Stimulated activated CD4-positive, alpha-beta T cell treated with anti-CD3 and anti-CD28 coated beads, Interleukin-2, amount 100 ng/mL, for 24 hours (primary cell): ENCODE data around the gene UCKL1.
A peak's percentile ranks its signal among the peaks of the same experiment; 100 is the strongest.
"Not testable (repeated sequence)": the region's sequence is repeated elsewhere in the genome, so short reads cannot be mapped to it uniquely, and the experiment has no call there.

Source experiments
- DNase-seq, 2 donors: peaks; one replicate each; pipeline ENCODE4 v3.0.0-alpha.2; 2020

Gene UCKL1

DNA sequence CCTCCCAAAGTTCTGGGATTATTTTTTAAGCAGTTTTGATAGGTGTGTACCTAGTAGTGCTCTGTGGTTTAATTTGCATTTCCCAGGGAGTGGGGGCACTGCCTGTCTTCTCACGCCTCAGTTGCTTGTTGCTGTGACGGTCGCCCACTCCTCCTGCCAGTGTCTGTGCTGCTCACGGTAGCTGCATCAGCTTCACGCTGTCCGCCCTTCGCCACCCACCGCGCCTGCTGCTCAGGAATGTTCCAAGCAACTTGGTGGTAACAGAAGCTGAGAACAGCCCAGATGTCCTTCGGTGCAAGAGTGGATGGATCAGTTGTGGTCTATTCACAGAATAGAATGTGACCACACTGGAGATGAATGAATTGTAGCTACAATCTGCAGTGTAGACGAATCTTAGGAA is 38.4 kb downstream of the UCKL1 start:
- DNase-seq, result peak in 1 of 2 donors; percentile 19

DNA sequence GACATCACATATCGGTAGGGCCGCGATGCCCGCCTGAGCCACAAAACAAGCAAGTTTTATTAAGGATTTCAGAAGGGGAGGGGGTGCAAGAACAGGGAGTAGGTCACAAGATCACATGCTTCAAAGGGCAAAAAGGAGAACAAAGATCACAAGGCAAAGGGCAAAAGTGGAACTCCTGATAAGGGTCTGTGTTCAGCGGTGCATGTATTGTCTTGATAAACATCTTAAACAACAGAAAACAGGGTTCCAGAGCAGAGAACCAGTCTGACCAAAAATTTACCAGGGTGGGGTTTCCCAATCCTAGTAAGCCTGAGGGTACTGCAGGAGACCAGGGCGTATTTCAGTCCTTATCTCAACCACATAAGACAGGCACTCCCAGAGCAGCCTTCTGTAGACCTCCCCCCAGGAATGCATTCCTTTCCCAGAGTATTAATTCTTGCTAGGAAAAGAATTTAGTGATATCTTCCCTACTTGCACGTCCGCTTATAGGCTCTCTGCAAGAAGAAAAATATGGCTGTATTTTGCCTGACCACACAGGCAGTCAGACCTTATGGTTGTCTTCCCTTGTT is 39.8 kb downstream of the UCKL1 start:
- not testable (repeated sequence) for DNase-seq

DNA sequence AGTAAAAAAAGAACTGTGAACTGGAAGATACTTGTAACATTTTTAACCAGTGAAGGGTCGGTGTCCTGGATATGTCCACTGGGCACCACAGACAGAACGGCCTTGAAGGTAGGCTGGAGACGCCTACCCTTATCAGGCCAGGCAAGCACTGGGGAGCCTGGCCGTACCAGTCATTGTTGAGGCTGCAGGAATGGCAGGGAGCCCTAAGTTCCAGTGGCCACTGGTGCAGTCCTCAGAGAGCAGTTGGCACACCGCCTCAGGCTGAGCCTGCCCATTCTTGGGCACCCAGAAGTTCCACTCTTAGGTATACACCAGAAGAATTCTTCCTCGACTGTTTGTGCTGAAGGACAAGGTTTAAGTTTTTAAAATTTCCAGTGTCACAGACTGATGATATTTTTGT is 40.7 kb downstream of the UCKL1 start:
- no peak for DNase-seq

DNA sequence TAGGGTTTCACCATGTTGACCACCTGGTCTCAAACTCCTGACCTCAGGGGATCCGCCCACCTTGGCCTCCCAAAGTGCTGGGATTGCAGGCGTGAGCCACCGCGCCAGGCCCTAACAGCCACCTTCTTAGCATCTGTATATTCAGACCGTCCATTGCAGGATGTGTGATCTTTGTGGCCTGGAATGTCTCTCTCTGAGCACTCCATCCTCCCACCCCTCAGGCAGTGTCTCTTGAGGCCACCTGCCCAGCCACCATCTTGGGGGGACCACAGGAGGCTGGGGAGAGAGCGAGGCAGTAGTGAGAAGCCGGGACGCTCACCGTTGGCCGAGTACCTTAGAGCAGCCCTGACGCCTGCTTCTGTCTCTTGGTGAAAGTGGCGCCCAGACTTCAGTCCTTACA is 42.4 kb downstream of the UCKL1 start:
- DNase-seq, result no peak

DNA sequence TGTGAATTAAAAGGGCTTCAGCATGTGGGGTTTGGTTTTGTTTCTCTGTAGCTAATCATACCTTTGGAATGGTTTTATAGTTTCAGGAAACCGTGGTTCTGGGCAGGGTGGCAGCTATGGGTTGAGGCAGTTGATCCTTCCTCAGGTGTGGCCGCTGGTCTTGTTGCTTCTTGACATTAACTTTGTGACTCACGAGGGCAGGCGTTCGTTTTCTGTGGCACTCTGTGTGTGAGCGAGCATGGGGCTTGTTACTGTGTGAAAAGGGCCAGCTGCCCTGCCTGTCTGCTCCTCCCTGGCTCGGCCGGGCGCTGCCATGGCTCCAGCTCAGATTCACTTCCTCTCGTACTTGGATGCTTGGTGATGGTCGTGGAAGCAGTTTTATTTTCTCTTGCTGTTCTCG is 45.0 kb downstream of the UCKL1 start:
- no peak for DNase-seq

DNA sequence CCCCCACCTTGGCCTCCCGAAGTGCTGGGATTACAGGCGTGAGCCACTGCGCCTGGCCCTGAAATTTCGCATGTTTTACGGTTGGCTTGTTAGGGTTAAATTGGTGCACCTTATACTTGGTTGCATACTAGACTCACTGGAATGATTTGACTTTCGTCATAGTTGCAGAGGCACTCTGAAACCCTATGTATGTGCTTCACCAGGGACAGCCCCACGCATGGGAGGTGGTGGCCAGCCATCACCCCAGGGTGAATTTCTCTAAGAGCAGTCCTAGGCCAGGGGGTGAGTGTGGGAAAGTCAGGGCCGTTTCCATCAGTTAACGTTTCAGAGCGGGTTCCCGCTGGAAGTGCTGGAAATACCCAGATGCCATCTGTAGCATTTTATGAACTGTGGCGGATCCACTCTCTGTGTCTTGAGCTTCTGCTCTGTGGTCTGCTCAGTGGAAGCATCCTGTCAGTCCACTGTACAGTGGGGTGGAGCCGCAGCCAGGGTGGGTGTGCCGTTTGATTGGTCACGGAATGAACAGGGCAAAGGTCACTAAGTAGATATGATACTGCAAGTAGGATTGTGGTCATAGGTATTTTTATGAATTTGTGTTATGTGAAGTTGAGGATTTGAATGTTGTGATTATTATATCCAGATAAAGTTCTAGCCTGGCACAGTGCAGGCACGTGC is 48.1 kb downstream of the UCKL1 start:
- DNase-seq, result no peak

DNA sequence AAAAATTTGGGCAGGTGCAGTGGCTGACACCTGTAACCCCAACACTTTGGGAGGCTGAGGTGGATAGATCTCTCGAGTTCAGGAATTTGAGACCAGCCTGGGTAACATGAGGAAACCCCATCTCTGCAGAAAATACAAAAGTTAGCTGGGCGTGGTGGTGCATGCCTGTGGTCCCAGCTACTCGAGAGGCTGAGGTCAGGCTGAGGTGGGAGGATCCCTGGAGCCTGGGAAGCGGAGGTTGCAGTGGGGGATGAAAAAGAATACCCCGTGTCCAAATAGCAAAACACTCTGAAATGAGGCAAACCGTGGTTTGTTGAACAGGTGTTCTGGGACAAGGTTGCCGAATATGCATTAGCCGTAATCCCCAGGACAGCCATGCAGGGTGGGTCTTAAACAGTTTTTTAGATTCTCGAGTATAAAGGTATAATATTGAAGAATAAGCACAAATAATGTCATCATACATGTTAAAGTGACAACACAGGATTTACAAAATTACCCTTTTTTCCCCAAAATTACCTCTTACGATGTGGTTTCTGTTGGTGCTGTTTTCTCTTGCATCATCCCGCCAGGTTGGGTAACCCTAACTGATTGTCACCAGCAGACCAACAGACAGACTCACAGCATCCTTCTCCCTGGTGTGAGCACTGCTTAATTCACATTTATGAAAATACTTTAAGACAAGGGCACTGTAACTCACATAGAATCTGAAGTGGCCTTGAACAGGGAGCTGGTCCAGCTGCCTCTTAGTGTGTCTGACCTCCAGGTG is 52.2 kb downstream of the UCKL1 start:
- no peak for DNase-seq

GRCh38 chr20:63900413-63900812 is 55.8 kb downstream of the UCKL1 start:
- DNase-seq, result no peak

GRCh38 chr20:63898882-63899558 is 57.2 kb downstream of the UCKL1 start:
- DNase-seq, result peak in 1 of 2 donors; percentile 29

- no peak for DNase-seq
Measured at GRCh38 chr20:63897978-63898561, 58.1 kb downstream of the UCKL1 start.

DNA sequence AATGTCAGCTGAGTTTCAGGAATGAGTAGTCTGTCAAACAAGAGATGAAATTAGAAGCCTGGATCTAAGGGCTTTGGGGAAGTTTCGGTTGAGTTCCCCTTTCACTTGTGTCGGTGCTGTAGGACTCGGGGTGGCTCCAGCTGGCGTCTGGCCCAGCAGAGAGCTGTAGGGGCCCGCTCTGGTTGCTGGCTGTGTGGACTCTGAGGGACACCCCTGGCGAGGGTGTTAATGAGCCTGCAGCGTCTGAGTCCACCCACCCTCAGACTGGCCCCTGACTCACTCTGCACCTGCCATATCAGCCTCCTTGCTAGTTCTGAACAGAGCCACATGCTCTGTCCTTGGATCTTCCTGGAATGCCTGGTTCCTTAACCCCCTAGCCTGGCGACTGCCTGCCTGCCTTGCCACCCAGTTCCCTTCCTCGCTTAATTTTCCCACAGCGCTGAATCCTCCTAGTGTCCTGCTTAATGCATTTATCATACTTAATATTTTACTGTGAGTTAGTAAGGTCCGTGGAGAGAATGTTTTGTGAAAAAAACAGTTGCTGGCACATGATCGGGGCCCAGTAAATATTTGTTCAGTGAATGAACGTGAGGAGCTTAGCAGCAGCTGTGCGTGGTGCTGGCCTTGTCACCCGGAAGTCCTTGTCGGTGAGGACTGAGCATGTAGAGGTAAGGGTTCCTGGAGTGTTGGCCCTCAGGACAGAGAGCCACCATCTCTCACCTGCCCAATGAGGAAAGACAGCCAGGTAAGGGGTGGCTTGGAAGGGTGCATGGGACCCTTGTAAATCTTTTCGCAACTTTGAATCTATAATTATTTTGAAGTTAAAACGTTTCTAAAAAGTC is 59.7 kb downstream of the UCKL1 start:
- DNase-seq, result peak; percentile 39 to 42

GRCh38 chr20:63895952-63896263 is 60.3 kb downstream of the UCKL1 start:
- no peak for DNase-seq

DNA sequence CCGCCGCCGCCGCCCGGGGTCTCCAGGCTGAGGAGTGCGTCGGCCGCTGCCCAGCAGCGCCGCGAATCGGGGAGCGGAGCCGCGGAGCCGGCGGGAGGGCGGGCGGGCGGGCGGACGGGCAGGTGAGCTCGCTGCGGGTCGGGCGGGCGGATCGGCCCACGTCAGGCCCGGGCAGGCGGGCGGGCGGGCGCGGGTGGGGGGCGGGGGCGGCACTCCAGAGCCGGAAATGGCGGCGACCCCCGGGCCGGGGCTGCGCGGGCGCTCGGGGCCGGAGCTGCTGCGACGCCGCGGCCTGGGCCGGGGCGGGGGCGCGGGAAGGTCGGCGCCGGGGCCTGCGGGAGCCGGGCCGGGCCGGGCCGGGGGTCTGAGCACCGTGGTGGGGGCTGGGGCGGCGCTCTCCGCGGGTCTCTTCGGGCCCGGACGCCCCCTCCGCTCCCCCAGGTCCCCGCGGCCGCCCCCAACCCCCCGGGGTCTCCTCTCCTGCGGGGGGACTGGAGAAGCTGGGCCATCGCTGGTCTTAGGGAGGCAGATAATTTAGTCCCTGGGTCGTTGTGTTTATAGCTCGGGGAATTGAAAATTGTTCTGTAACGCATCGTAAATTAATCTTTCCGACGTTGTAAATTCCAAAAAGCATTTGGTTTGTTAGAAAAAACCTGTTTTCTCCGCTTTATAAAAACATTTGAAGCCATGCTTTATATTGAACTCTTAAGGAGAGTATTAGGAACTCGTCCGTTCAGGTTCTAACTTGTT is 60.8 kb downstream of the UCKL1 start:
- DNase-seq, result no peak

- DNase-seq, result peak; percentile 95 to 96
Measured at GRCh38 chr20:63894358-63895201, 61.6 kb downstream of the UCKL1 start, which contains the start of gene DNAJC5. Gene DNAJC5 (plus strand): TSS chr20:63895126. CDS start chr20:63928346, 33,220 bp downstream.

DNA sequence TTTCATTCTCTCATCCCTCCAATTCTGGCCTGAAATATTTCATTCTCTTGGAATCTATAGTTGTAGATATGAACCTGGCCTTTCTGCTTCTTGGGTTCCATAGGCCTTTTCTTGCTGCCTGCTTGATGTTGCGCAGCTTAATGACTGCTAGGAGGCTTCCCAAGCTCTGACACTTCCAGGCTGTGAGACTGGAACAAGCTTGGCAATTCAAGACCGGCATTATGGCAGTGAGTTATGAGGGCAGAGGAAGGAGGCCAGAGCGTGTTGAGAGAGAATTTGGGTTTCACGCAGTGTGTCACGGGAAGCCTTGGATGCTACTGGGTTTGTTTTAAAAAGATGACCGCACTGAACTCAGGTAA is 62.2 kb downstream of the UCKL1 start:
- DNase-seq, result no peak

DNA sequence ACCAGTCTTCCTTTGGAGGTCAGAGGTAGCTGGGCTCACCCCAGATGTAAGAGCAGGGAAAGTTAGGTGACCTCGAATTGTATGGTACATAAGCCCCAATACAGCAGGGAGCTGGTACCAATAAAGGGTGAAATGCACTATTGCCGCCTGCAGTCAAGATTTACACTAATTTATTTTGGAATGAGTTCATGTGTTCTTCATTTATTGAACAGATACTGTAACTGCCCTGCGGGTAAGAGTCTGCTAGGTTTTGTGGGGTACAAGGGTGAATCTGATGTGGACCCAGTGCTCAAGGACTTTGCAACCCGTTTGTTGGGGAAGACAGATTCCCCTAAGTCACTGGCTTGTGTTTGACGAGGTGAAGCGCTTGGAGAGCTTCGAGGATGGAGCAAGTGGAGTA is 63.8 kb downstream of the UCKL1 start:
- no peak for DNase-seq

- no peak for DNase-seq
Measured at GRCh38 chr20:63891061-63892002, 64.9 kb downstream of the UCKL1 start.

DNA sequence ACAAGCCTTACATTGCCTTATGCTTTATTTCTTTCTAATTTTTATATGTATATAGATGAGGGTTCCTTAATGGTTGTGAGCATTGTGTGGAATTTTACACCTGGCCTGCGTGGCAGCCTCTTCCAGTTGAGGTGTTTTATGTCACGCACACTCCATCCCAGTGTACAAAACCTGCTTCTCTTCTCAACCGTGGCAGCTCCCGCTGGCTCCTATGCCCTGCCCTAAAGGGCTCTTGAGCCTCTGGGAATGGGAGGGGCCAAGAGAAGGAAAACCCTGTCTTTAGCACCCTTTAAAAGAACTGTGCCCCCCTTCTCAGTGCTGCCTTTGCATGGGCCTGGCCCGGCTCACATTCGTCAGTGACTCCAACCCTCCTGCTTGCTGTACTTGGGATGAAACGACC is 65.6 kb downstream of the UCKL1 start:
- DNase-seq, result no peak

GRCh38 chr20:63890201-63890576 is 66.0 kb downstream of the UCKL1 start:
- no peak for DNase-seq
